GM12878 (cell line): ENCODE results near the gene CAPN9. TPM values are rescaled to one million over a fixed set of nuclear protein-coding genes. Genes with fewer than 3 reads are reported as not detected.

Experiments
- ATAC-seq: fragments of 200-7000 bp; cut with Tn5 transposase; 3 replicates; pipeline ENCODE4 v1.9.1; 2020; ENCODE audit warnings: mild to moderate bottlenecking, moderate library complexity
- BruUV-seq: library from RNA; stranded (reverse); fragments of 400-500 nt; replicated peaks from 2 replicates; lab custom pipeline; 2021; lab: Mats Ljungman, UMichigan
- CTCF ChIA-PET: fragments of 300-600 bp; sonication (Branson Sonifier 250); formaldehyde crosslinking; extraction: SDS; loops from one replicate; lab custom pipeline; 2021; ENCODE audit warnings: inconsistent platforms; lab: Yijun Ruan, JAX
- POLR2A ChIA-PET: fragments of 350-600 bp; formaldehyde crosslinking; extraction: SDS; loops from one replicate; lab custom pipeline; 2021; ENCODE audit warnings: inconsistent platforms; lab: Charles Lee
- RAD21 ChIA-PET: fragments of 300-600 bp; sonication (Branson Sonifier 250); formaldehyde crosslinking; loops from one replicate; lab custom pipeline; 2023; ENCODE audit warnings: antibody characterized with exemption; ENCODE audit not compliant: unreplicated experiment; lab: Charles Lee
- SMC1A ChIA-PET: fragments of 300-600 bp; sonication (Branson Sonifier 250); formaldehyde crosslinking; loops from one replicate; lab custom pipeline; 2023; ENCODE audit not compliant: unreplicated experiment, uncharacterized antibody; lab: Charles Lee
- DNase-seq: peaks from one replicate; pipeline ENCODE4 v3.0.0-alpha.2; 2011; ENCODE audit warnings: low read depth, low spot score
- FAIRE-seq: peaks from 3 replicates; lab custom pipeline; 2011; peaks lifted over from hg19 to GRCh38; lab: Jason Lieb, UNC
- H2AFZ ChIP-seq: 2 replicates; pipeline ENCODE4 v1.6.0; 2011; ENCODE audit warnings: low read depth, low read length, control low read depth; ENCODE audit not compliant: control insufficient read depth
- H3K27ac ChIP-seq: 2 replicates; pipeline ENCODE4 v1.5.1; 2011; ENCODE audit warnings: control low read depth; ENCODE audit not compliant: control insufficient read depth, insufficient read depth
- H3K27me3 ChIP-seq, 2 experiments: replicated peaks in 1 of 2; 2 replicates each; pipeline versions ENCODE4 v1.6.0 to v1.6.1; 2011; ENCODE audit warnings: low read length in 1 of 2; ENCODE audit not compliant: control insufficient read depth in 2 of 2, insufficient read depth in 2 of 2
- H3K36me3 ChIP-seq, 2 experiments: 2 replicates each; pipeline ENCODE4 v1.5.1; 2011; ENCODE audit warnings: low read length in 1 of 2; ENCODE audit not compliant: control insufficient read depth in 2 of 2, insufficient read depth in 2 of 2
- H3K4me1 ChIP-seq: 2 replicates; pipeline ENCODE4 v1.6.1; 2011; ENCODE audit warnings: mild to moderate bottlenecking, low read length, moderate library complexity, mixed read lengths; ENCODE audit not compliant: control insufficient read depth, insufficient read depth
- H3K4me2 ChIP-seq: 2 replicates; pipeline ENCODE4 v1.6.0; 2011; ENCODE audit warnings: control low read depth; ENCODE audit not compliant: control insufficient read depth, insufficient read depth
- H3K4me3 ChIP-seq: fragments of 200-600 bp; sonication (generic); 2 replicates; pipeline ENCODE4 v1.5.1; 2016
- H3K79me2 ChIP-seq: 2 replicates; pipeline ENCODE4 v1.6.0; 2011; ENCODE audit warnings: low read length; ENCODE audit not compliant: control insufficient read depth, insufficient read depth
- H3K9ac ChIP-seq: 2 replicates; pipeline ENCODE4 v1.8.0; 2011; ENCODE audit warnings: low read length, control low read depth, mixed read lengths; ENCODE audit not compliant: control insufficient read depth, insufficient read depth
- H3K9me3 ChIP-seq: replicated peaks from 3 replicates; pipeline ENCODE4 v1.5.1; 2011; ENCODE audit warnings: mild to moderate bottlenecking, low read length; ENCODE audit not compliant: control insufficient read depth, insufficient read depth
- H4K20me1 ChIP-seq: 2 replicates; pipeline ENCODE4 v1.6.0; 2011; ENCODE audit not compliant: control insufficient read depth, insufficient read depth
- CHD2 ChIP-seq: IDR thresholded peaks from 2 replicates; pipeline ENCODE4 v1.6.1; 2011; ENCODE audit warnings: low read depth, low read length, improper control_type of control experiment, borderline replicate concordance
- E4F1 ChIP-seq: fragments of 450-650 bp; IDR thresholded peaks from 2 replicates; pipeline ENCODE4 v1.6.1; 2018; ENCODE audit warnings: borderline replicate concordance, mild to moderate bottlenecking; ENCODE audit not compliant: partially characterized antibody
- FOS ChIP-seq: IDR thresholded peaks from 3 replicates; pipeline ENCODE4 v1.6.1; 2011; ENCODE audit warnings: borderline replicate concordance; ENCODE audit not compliant: insufficient read length; ENCODE audit errors: extremely low read depth
- HSF1 ChIP-seq: fragments of 150-350 bp; IDR thresholded peaks from 2 replicates; pipeline ENCODE4 v1.6.1; 2014; ENCODE audit warnings: mild to moderate bottlenecking, low read depth, low read length
- SREBF2 ChIP-seq: IDR thresholded peaks from 2 replicates; pipeline ENCODE4 v1.6.1; 2012; ENCODE audit warnings: mild to moderate bottlenecking, low read length
- SUZ12 ChIP-seq: fragments of 200-600 bp; sonication (generic); IDR thresholded peaks from one replicate; pipeline ENCODE4 v1.6.1; 2018; ENCODE audit warnings: antibody characterized with exemption, mild to moderate bottlenecking; ENCODE audit not compliant: unreplicated experiment
- ZNF207 ChIP-seq: fragments of 450-650 bp; IDR thresholded peaks from 2 replicates; pipeline ENCODE4 v1.6.1; 2014; ENCODE audit warnings: antibody characterized with exemption, mild to moderate bottlenecking, borderline replicate concordance
- ZNF687 ChIP-seq: fragments of 450-650 bp; IDR thresholded peaks from 2 replicates; pipeline ENCODE4 v1.6.1; 2017; ENCODE audit warnings: mild to moderate bottlenecking, moderate library complexity
- WGBS: methylation state at CpG from one replicate; pipeline ENCODE4 v1.1.6; 2016; ENCODE audit warnings: low lambda C conversion rate; ENCODE audit not compliant: insufficient replicate concordance, insufficient coverage; ENCODE audit errors: missing lambda C conversion rate; 5-methylcytosine and 5-hydroxymethylcytosine counted together
- in situ Hi-C: fragments of 300-500 bp; cut with MboI; formaldehyde crosslinking; loops from 9 replicates; pipeline ENCODE4 v1.14.3; 2018; ENCODE audit warnings: mixed read lengths
- intact Hi-C: fragments of 100-400 bp; cut with micrococcal nuclease; formaldehyde crosslinking; loops from one replicate; pipeline ENCODE4 v1.14.2; 2022; ENCODE audit not compliant: unreplicated experiment
- polyA plus RNA-seq, 11 experiments: library from polyadenylated mRNA; depleted of rRNA in 4 of 11; unstranded in 6 of 11; stranded (reverse) in 5 of 11; fragments of >200 nt; fragmentation: Nextera tagmentation in 4 of 11; fragmentation: Illumina TruSeq in 1 of 11; extraction: Ambion mirVana in 4 of 11; extraction: Trizol in 1 of 11; gene quantifications; 1 replicate in 1 of 11; 2 replicates in 10 of 11; pipeline versions ENCODE4 v1.2.1 to v1.2.3, GENCODE V29; 2011 to 2016; ENCODE audit warnings: inconsistent platforms in 2 of 11, missing spikeins in 2 of 11, low read depth in 1 of 11
- total RNA-seq, 4 experiments: library from RNA; depleted of rRNA in 3 of 4; stranded (reverse); fragments of >200 nt in 3 of 4; fragmentation: Illumina TruSeq in 1 of 4; extraction: Trizol in 1 of 4; gene quantifications; 2 replicates each; pipeline versions ENCODE4 v1.2.1 to v1.2.3, GENCODE V29; 2013 to 2021

The CAPN9 gene
- total and polyA plus RNA-seq, 10 of the 15 experiments (the other 5 are each of a cell fraction or from before 2014, with no cell fraction given), result not detected

- Histone ChIP-seq H3K27ac (no peak overlapping the region), H3K79me2 (no peaks in the 10 kb centered on the region), H4K20me1 (no peaks in the 10 kb centered on the region), H2AFZ (no peak overlapping the region), H3K4me3 (no peak overlapping the region), H3K4me2 (no peak overlapping the region), H3K9me3 (no peaks in the 10 kb centered on the region), H3K4me1 (no peaks in the 10 kb centered on the region), H3K27me3 (no peaks in the 10 kb centered on the region), H3K36me3 (no peaks in the 10 kb centered on the region), H3K9ac (no peak overlapping the region)
- no TSS peak for BruUV-seq
- RAD21 ChIA-PET, result no interaction called here
- no peak for ATAC-seq
- CTCF ChIA-PET, result no interaction called here
- no peak for FAIRE-seq
- in situ Hi-C loops, result no loop called here
- SMC1A ChIA-PET, result no interaction called here
- TF ChIP-seq ZNF207 (no peak), E4F1 (no peak), SUZ12 (no peak), HSF1 (no peak), SREBF2 (no peak), ZNF687 (no peak), CHD2 (no peak), FOS (no peak)
- POLR2A ChIA-PET, result no interaction called here
- DNase-seq, result no peak
- intact Hi-C loops, result no loop called here
- 41% methylated on average over 3 of the region's 3 CpGs for WGBS
Observed at GRCh38 chr1:230749635-230750034, 2.4 kb downstream of the CAPN9 start.
